Fibroblast of skin of right quadriceps (primary cell): ENCODE measurements around the gene DST.

Experiments
- DNase-seq: peaks from one replicate; pipeline ENCODE4 v3.0.0-alpha.2; 2013

The DST gene

GRCh38 chr6:56642366-56643261, at the start of gene DST:
Gene DST (minus strand): TSS chr6:56642889.
- peak; percentile 94 for DNase-seq

DNA sequence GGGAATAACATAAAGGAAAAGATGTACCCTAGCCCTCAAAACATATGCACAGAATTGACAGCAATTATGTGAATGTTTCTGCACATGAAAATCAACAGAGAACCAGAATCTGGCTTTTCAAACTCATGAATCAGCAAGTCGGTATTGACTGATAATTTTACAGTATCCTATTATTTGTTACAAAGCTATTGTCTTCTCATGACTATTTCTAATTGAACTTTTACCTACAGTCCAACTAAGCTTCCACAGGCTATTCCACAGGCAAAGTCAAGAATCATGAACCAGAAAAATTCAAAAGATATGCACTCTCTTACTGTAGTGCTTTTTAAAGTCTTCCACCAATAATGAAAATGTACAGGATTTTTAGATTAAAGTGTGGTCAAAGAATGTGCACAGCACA, 49.1 kb upstream of the DST start:
- no peak for DNase-seq

- no peak for DNase-seq
Observed at GRCh38 chr6:56691286-56691595, 48.6 kb upstream of the DST start.

GRCh38 chr6:56690519-56691285, 48.0 kb upstream of the DST start:
- DNase-seq, result peak; percentile 75

GRCh38 chr6:56689663-56690062, 47.0 kb upstream of the DST start:
- DNase-seq, result no peak

DNA sequence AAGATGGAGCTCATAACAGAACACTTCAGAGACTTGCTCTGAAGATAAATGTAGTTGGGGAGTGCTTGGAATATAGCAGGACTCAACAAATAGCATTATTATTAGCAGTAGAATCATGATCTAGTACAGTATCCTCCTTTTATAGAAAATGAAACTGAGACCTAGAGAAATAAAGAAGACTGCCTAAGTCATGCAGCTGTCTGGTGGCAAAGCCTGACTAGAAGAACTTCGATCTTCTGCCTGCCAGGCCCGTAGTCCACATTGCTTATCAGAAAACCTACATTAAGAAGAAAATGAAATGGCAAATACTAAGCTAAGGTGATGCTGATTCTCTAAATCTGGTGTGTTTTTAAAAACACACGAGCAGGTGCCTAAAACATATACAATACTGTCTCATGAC, 46.4 kb upstream of the DST start:
- DNase-seq, result no peak

- DNase-seq, result no peak
Observed at GRCh38 chr6:56688521-56688920, 45.8 kb upstream of the DST start.

- no peak for DNase-seq
Observed at GRCh38 chr6:56687551-56687950, 44.9 kb upstream of the DST start.

GRCh38 chr6:56686429-56686828, 43.7 kb upstream of the DST start:
- no peak for DNase-seq

DNA sequence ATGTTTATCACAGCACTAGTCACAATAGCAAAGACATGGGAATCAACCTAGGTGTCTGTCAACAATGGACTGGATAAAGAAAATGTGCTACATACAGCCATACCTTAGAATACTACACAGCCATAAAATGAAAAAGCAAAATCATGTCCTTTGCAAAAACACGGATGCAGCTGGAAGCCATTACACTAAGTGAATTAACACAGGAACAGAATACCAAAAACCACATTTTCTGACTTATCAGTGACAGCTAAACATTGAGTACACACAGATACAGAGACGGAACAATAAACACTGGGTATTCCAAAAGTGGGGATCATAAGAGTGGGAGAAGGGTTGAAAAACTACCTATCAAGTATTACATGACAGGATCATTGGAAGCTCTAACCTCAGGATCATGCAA, 43.3 kb upstream of the DST start:
- no peak for DNase-seq

DNA sequence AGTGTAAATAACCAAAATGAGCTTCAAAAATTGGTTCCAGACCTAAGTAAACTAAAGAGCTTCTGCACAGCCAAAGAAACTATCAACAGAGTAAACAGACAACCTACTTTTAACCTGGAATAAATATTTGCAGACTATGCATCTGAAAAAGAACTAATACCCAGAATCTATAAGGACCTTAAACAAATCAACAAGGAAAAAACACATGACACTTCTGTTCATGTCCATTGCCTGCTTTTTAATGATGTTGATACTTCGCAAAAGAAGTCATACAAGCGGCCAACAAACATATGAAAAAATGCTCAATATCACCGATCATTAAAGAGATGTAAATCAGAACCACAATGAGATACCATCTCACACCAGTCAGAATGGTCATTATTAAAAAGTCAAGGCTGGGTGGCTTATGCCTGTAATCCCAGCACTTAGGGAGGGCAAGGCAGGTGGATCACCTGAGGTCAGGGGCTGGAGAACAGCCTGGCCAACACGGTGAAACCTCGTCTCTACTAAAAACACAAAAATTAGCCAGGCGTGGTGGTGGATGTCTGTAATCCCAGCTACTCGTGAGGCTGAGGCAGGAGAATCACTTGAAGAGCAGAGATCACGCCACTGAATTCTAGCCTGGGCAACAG, 42.5 kb upstream of the DST start:
- DNase-seq, result no peak

- DNase-seq, result no peak
Observed at GRCh38 chr6:56684342-56685101, 41.8 kb upstream of the DST start.

DNA sequence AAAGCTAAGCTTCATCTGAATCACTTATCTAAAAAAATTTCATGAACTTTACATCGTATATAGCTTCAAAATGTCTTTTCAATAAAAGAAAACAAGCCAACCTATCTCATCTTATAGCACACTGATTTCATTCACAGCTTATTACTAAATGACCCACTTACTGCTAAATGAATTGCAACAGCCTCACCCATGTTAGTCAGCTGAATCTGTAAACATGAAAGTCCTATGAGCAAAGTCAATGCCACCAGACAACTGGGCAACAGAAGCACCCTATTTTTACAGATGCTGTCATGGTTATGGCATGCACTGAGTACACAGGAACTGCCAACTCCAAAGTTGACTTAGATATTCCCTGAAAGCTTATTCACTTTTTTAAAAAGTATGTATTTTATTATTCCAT, 41.2 kb upstream of the DST start:
- peak; percentile 81 for DNase-seq

DNA sequence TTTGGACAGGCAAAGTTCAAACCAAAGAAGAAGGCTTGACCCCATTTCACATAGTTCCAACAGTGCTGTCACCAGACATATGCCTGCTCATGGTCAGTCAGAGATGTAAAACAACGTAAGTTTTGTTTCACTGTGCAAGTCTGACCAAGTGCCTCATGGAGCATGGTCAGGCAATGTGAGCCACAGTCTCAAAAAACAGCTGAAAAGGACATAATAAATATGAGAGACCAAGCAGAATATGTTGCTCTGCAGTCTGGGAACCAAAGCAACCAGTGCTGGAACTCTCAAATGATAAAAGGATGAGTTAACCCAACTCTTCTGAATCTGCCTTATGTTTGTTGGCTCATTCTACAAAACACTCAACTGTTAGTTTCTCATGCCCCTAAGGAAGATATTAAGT, 39.9 kb upstream of the DST start:
- no peak for DNase-seq

GRCh38 chr6:56677559-56677958, 34.9 kb upstream of the DST start:
- peak; percentile 24 for DNase-seq

DNA sequence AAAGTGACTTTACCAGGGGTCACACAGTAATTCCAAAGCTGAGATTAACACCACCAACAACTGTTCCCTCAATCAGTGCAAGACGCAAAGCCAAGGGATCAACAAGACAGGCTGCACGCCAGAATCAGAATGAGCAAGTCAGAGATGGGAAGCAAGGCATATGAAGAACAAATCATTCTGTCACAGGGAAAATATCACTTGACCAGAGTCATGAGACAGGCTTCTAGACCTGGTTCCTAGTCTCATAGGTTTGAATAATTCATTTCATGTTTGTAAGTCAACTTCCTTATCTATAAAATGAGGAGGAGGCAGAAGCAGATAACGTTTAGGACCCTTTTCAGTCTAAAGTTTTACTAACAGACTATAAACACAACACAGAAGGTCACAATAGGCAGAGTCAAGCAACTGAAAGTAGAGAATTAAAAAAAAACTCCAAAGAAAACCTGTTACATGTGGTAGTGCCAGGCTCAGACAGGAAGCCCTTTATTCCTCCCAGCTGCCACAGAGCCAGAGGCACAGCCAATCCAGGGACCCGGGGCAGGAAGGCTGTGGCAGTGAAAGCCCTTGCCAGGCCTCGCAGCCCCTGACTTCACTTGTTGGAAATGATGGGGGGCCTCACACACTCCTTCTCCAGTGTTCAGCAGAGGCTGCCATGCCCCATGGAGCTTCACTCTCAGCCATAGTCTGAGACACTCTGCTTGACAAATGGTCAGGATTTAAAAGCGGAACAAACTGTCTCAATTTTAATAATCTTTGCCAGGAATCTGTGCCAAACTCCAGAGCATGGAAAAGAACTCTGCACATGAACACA, 29.2 kb upstream of the DST start:
- no peak for DNase-seq

DNA sequence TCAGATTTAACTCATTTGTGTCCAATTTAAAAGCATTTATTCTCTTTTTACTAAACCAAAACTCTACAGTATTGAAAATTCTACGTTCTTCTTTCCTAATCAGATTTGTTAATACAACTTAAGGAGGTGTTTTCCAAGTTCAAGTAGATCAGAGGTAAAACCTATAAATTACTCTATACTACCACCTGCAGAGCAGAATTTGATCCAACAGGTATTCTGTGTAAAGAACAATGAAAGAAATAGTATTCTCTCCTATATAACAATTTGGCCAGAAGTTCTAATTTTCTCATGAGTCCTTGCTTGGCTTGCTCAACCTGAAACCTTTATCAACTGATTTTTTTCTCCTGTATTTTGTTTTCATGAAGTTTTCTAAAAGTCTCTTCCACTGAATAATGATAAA, 28.5 kb upstream of the DST start:
- no peak for DNase-seq

DNA sequence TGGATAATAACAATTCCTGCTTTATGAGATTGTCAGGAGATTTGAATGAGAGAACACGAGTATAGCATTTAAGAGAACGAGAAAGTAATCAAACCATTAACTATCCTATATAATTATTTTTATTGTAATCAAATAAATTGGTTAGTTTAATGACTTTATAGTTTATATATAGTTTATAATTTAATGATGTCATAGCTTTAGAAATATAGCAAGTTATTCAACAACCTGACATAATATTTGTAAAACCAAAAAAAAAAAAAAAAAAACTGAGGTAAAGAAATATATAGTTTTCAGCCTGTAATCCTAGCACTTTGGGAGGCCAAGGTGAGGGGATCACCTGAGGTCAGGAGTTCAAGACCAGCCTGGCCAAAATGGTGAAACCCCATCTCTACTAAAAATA, 26.4 kb upstream of the DST start:
- DNase-seq, result no peak

- DNase-seq, result no peak
Observed at GRCh38 chr6:56668158-56668557, 25.5 kb upstream of the DST start.

GRCh38 chr6:56667336-56667735, 24.6 kb upstream of the DST start:
- DNase-seq, result no peak

DNA sequence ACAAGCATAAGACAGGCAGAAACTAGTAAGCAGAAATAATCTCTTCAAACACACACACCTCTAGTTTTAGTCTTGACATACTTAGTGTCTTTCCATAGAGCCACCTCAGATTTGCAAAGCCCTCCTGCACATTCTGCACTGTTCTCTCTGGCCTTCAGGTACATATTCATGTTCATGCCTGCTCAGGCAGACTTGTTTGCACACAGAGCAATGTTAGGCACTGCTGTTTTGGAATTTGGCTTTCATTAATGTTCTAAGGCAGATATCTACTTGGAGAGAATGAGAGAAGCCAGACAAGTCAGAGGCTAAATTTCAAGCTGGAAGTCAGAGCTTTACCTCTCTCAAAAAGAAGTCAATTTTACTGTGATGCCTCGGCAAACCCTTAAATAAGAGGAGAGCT, 21.3 kb upstream of the DST start:
- DNase-seq, result no peak

GRCh38 chr6:56663344-56663743, 20.7 kb upstream of the DST start:
- DNase-seq, result no peak
